ENCODE measurements around the gene PTPRG.

PTPRG gene

GRCh38 chr3:61820306-61820992, 259.1 kb downstream of the PTPRG start:
- no peak overlapping the region for H3K4me3 ChIP-seq (ENCODE audit: low read length)
- TF ChIP-seq ZNF274 (IDR thresholded peaks at IDR 0.05; ENCODE audit: low read depth, low read length): no peak

DNA sequence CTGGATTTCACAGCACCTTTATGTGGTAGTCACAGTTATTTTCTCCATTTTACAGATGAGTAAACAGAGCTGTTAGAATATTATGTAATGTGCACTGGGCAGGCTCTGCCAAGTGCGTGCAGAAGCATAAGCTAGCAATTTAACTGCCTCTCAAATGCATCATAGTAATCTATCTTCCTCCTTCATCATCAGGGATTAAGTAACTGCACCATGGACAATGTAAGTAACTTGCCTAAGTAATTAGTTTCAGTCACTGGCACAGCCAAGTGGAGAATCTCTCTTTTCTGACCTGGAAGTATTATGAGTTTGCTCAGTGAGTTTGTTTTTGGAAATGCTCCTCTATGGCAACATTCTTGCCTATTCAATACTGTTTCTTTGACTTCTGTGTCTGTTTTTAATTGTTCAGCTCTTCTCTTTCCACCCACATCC, 260.5 kb downstream of the PTPRG start:
- TF ChIP-seq ZNF274 (IDR thresholded peaks at IDR 0.05; ENCODE audit: low read depth, low read length): no peak
- H3K4me3 ChIP-seq (ENCODE audit: low read length): no peak overlapping the region

- TF ChIP-seq ZNF274 (IDR thresholded peaks at IDR 0.05; ENCODE audit: low read depth, low read length): no peak
- H3K4me3 ChIP-seq (ENCODE audit: low read length): no peak overlapping the region
Observed at GRCh38 chr3:61822588-61822987, 261.2 kb downstream of the PTPRG start.

GRCh38 chr3:61824553-61825135, 263.3 kb downstream of the PTPRG start:
- H3K4me3 ChIP-seq (ENCODE audit: low read length): no peak overlapping the region
- no peak for TF ChIP-seq ZNF274 (IDR thresholded peaks at IDR 0.05; ENCODE audit: low read depth, low read length)

GRCh38 chr3:61826161-61826560, 264.8 kb downstream of the PTPRG start:
- H3K4me3 ChIP-seq (ENCODE audit: low read length): no peak overlapping the region
- no peak for TF ChIP-seq ZNF274 (IDR thresholded peaks at IDR 0.05; ENCODE audit: low read depth, low read length)

- H3K4me3 ChIP-seq (ENCODE audit: low read length): no peak overlapping the region
- no peak for TF ChIP-seq ZNF274 (IDR thresholded peaks at IDR 0.05; ENCODE audit: low read depth, low read length)
Observed at GRCh38 chr3:61828184-61828874, 267.0 kb downstream of the PTPRG start.

GRCh38 chr3:61828880-61829721, 267.7 kb downstream of the PTPRG start:
- no peak for TF ChIP-seq ZNF274 (IDR thresholded peaks at IDR 0.05; ENCODE audit: low read depth, low read length)
- H3K4me3 ChIP-seq (ENCODE audit: low read length): no peak overlapping the region

DNA sequence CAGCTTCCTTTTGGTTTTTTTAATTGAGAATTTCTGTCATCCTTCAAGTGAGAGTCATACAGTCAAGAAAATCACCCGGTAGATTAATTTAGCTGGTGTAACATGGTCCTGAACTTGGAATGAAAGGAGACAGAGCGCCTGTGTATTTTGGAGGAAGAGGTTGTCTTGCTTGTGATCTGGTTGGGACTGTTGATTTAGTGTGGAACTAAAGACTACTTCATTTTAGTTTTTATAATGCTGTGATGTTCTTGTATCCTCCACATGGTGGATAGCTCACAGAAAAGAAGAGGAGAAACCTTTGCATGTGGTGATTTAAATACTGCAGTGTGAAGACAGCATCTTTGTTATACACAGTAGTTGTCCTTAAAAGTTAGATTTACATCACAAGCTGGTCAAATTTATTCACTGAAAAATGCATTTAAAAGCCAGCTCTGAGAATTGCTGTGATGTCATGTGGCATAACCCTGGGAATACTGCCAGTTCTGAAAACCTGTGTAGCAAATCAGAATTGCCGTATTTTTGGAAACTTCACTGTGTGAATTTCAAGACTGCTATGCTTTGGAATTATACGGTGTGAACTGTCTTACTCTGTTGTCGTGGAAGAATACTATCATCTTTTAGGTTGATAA, 268.5 kb downstream of the PTPRG start:
- no peak for TF ChIP-seq ZNF274 (IDR thresholded peaks at IDR 0.05; ENCODE audit: low read depth, low read length)
- H3K4me3 ChIP-seq (ENCODE audit: low read length): no peak overlapping the region

DNA sequence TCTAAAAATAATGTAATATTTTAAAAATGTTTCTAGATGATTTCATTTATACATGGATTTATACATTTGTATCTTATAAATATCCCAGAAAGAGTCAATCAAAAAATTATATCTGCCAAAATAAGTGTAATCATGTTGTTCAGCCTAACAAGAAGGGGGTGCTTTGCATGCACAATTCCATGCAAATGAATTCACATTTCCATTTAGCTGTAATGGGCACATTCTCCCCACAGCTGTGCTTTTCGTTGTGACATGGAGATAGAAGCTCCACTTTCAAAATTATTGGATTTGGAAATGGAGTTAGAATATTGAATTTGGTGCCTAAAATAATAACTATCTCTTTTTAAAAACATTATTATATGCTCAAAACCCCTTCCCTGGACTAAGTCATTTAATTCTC, 270.6 kb downstream of the PTPRG start:
- no peak for TF ChIP-seq ZNF274 (IDR thresholded peaks at IDR 0.05; ENCODE audit: low read depth, low read length)
- no peak overlapping the region for H3K4me3 ChIP-seq (ENCODE audit: low read length)

DNA sequence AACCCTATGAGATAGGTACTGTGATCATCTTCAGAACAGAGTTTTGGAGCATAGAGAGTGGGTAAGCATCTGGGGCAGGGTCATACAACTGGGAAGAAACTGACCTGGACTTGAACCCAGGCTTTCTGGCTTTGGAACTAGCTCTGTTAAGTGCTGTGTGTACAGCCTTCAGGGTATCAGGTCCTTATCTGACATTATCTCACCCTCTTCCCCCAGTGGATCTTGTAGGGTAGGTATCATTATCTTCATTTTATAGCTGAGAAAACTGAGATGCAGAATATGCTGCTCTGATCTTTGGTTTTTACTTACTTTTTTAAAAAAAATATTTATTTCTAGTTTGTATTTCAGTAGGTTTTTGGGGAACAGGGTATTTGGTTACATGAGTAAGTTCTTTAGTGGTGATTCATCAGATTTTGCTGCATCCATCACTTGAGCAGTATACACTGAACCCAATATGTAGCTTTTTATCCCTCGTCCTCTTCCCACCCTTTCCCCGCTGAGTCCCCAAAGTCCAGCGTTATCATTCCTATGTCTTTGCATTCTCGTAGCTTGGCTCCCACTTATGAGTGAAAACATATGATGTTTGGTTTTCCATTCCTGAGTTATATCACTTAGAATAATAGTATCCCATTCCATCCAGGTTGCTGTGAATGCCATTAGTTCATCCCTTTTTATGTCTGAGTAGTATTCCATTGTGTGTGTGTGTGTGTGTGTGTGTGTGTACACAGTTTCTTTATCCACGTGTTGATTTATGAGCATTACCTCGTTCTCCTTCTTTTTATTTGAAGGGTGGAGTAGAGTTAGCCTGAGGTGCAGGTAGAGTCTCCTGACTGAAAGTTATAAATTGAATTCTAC, 271.2 kb downstream of the PTPRG start:
- no peak overlapping the region for H3K4me3 ChIP-seq (ENCODE audit: low read length)
- no peak for TF ChIP-seq ZNF274 (IDR thresholded peaks at IDR 0.05; ENCODE audit: low read depth, low read length)

- H3K4me3 ChIP-seq (ENCODE audit: low read length): no peak overlapping the region
- no peak for TF ChIP-seq ZNF274 (IDR thresholded peaks at IDR 0.05; ENCODE audit: low read depth, low read length)
Observed at GRCh38 chr3:61839256-61839655, 277.9 kb downstream of the PTPRG start.

DNA sequence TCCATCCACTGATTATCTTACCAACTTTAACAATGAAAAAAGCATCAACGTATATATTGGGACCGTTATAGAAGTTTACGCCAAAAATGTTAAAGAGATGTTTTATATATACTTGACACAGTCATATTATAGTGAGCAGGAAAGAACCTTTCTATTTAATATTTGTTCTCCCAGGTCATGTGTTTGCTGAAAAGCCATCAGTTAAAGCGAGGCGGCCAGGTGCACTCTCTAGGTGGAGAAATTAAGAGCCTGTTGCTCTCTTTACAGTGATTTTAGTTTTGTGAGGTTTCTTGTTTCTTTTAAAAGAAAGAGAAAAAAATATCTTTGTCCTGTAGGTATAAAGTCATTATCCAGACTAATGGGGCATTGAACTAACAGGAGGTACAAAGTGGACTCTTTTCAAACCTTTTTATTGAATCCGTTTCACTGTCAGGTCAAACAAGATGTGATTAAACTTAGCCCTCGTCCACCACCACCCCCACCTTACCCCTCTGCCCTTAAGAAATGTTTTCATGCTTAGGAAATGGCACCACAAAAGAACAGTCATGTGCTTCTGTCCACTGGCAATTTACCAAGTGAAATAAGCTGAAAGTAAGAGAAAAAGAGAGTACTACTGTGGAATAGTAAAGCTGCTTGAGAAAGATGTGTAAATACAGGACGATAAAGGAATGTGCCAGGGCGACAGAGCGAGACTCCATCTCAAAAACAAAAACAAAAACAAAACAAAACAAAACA, 279.9 kb downstream of the PTPRG start:
- TF ChIP-seq ZNF274 (IDR thresholded peaks at IDR 0.05; ENCODE audit: low read depth, low read length): no peak
- no peak overlapping the region for H3K4me3 ChIP-seq (ENCODE audit: low read length)
